ENCODE data around the gene MAGEC2. TPM values are rescaled to one million over a fixed set of nuclear protein-coding genes. Genes with fewer than 3 reads are reported as not detected.

Gene MAGEC2
- not detected for total RNA-seq

DNA sequence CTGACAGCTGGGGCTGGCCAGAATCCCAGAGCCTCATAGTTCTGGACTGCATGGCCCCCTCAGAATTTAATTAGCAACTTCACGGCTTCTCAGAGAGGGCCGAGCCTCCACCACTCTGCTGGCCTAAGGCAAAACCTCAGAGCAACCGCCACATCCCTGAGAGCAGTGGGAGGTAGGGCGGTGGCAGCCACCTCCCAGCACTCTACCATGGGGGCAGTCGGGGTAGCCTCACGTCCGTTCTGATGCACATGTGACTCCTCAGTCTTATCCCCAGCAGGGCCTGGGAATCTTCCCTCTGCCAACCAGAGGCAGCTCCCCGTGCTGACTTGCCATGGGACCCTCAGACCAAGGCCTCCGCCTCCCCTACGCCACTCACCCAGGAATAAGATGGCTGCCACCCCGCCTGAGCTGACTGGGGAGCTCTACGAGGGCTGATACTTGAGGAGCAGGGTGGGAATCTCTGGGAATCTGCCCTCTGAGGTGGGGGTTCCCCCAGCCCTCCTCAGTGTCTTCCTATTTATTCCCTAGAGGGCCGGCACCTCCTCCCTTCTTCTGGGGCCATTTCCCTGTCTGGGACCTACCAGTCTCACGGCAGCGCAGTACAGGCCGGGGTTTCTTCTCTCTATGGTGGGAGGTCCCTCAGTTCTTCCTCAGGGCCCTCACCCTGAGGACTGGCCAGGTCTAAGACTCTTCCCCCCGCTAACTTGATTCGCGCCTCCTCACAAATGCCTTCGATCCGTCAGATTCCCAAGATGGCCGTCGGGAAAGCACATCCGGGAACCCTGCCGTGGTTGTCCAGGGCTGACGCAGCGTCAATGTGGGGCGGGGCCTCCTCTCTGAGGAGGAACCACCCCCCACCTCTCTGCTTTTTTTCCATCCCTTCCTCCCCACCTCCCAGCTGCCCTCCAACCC, at the start of gene MAGEC2:
MAGEC2 (minus strand) TSS at position 769 of the 912 bp plus-strand sequence. CDS start 1,303 bp downstream, outside the sequence.
- POLR2A ChIA-PET = no interaction called here
- CTCF ChIA-PET = no interaction called here

DNA sequence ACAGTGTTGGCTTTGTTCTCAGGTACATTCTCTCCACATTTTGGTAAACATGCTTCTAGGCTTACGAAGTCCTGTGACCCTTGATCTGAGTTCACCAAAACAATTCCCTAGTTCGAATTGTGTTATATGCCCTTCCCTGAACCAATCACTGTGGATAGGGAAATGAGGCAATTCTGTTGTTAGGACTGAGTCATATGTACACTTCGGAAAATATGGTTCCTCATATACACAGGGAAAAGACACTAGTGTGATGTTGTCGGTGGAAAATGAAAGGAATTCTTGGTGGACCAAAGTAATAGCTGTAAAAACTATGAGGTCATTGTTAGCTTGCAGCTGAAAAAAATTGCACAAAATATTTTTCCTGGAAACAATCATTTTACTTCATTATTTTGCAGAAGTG, 46.6 kb upstream of the MAGEC2 start:
- CTCF ChIA-PET = no interaction called here
- POLR2A ChIA-PET = no interaction called here

GRCh38 chrX:142251202-142251601, 46.1 kb upstream of the MAGEC2 start:
- ChIA-PET POLR2A (no interaction called here), CTCF (no interaction called here)

DNA sequence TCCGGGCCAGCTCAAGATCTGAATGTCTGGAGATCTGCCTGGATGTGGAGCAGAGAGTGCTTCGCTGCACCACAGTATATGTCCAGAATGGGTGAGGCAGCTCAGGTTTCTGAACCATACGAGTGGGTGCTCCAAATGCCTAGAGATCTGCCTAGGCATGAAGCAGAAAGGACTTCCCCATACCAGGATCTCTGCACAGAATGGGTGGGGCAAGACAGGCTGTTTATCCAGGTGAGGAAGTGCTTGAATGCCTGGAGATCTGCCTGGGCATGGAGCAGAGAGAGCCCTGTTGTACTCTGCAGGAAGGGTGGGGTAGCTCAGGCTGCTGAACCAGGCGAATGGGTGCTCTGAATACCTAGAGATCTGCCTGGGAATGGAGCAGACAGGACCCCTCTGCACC, 45.4 kb upstream of the MAGEC2 start:
- CTCF ChIA-PET = no interaction called here

DNA sequence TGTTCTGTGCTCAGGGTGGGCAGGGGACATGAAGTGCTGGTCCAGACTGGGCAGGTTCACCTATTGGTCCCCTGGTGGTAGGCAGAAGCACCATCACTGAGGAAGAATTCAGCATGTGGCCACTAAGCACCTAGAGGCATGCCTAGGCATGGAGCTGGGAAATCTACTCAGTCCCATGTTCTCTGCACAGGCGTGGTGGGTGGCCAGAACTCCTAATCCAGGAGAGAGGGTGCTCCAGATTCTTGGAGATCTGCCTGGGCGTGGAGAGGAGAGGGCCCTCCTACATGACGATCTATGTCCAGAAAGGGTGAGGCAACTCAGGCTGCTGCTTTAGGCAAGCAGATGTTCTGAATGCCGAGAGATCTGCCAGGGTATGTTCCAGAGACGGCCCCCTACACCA, 44.6 kb upstream of the MAGEC2 start:
- ChIA-PET POLR2A (no interaction called here), CTCF (no interaction called here)

More for the DNA sequence above, 45.4 kb upstream of the MAGEC2 start:
- POLR2A ChIA-PET = no interaction called here

- POLR2A ChIA-PET = no interaction called here
Observed at GRCh38 chrX:142244568-142244967, 39.5 kb upstream of the MAGEC2 start.

GRCh38 chrX:142238536-142238935, 33.4 kb upstream of the MAGEC2 start:
- POLR2A ChIA-PET = no interaction called here
- CTCF ChIA-PET = no interaction called here

More at GRCh38 chrX:142244568-142244967, 39.5 kb upstream of the MAGEC2 start:
- CTCF ChIA-PET = no interaction called here

DNA sequence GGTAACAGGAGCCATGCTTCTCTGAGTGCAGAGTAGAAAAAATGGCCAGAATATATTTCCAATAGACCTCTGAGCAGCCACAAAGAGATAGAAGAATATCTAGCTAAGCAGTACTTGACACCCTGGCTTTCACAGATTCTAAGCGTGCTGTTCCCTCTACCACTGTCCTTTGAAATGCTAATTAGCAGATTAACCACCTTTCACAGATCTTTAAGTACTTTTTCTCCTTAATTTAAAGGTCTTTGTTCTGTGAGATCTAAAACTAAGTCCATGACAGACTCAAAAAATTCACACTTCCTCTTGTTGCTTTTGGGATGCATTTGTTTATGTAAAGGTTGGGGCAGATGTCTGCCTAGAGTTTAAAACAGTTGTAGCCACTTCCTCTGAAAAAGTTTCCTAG, 28.3 kb upstream of the MAGEC2 start:
- POLR2A ChIA-PET = no interaction called here
- CTCF ChIA-PET = no interaction called here

DNA sequence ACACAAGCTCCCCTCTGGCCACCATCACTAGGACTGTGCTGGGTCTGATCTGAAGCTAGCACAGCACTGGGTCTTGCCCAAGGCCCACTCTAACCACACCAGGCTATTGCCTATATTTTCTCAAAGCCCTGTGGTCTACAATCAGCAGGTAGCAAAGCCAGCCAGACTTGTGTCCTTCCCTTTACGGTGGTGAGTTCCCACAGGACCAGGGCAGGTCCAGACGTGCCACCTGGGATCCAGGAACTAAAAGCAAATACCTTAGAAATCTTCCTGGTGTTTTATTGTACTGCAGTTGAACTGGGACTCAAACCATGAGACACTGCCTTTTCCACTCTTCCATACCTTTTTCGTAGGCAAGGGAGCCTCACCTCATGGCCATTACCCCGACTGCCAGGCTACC, 9.0 kb upstream of the MAGEC2 start:
- ChIA-PET POLR2A (no interaction called here), CTCF (no interaction called here)

DNA sequence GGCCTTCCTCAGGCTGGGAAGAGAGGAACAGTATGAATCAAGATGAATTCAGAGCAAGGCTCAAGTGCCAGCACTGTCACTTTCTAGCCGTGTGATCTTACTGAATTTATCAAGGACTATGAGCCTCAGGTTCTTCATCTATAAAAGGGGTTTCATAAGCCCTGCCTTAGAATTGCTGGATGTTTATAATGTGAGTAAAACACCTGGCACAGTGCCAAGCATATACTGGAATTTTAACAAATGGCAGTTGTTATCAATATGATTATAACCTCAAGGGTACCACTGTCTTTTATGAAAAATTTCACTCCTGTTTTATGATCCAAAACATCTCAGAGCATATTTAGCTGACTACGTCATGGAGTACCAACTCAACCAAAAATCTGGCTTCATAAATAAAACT, 4.0 kb downstream of the MAGEC2 start:
- POLR2A ChIA-PET = no interaction called here
- CTCF ChIA-PET = no interaction called here

DNA sequence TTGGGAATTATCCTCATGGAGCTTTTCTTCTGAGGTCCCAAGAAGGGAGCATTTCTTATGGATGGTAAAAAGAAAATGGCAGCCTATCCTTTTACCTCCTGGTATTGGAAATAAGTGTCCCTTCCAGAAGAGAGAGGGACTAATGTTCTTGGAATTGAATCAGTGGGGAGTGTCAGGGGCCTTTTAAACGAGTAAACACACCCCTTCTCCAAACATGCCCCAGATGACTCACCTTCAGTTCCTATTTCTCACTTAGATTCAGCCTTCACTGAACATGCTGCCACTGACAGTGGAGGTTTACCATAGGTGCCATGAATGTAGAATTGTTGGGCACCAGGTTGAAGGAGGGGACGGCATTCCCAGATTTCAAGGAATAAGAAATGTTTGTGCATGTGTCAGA, 19.0 kb downstream of the MAGEC2 start:
- ChIA-PET POLR2A (no interaction called here), CTCF (no interaction called here)

- ChIA-PET POLR2A (no interaction called here), CTCF (no interaction called here)
Observed at GRCh38 chrX:142184756-142185602, 20.1 kb downstream of the MAGEC2 start.

DNA sequence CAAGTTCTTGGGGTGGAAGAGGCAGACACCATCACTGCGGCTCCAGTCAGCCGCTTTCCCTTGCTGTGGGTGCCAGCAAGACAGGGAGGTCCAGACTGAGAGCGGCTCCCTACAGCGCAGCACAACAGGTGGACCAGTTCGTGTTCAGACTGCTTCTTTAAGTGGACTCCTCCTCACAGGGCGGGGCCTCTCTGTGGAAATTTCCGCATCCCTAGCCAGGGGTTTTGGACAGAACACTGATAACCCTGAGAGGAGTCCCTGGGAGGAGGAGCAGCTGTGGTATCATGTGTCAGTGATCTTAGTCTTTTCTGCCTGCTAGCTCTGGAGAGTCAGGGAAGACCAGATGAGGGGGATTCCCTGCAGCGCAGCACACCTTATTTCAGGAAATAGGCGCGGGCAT, 48.5 kb downstream of the MAGEC2 start:
- POLR2A ChIA-PET = no interaction called here
- CTCF ChIA-PET = no interaction called here
